Stimulated activated CD4-positive, alpha-beta T cell treated with anti-CD3 and anti-CD28 coated beads, Interleukin-1b, Interleukin-23, amount 100 ng/mL, for 4 hours (primary cell): Measurements from ENCODE around the gene STK32B.

ENCODE experiments used
- DNase-seq, 2 donors: peaks; one replicate each; pipeline ENCODE4 v3.0.0-alpha.2; 2020; ENCODE audit warnings: low read depth in 2 of 2

STK32B gene

GRCh38 chr4:5470318-5471198 is 419.3 kb downstream of the STK32B start:
- no peak for DNase-seq

GRCh38 chr4:5471206-5471605 is 419.9 kb downstream of the STK32B start:
- DNase-seq, result no peak

GRCh38 chr4:5471691-5472090 is 420.4 kb downstream of the STK32B start:
- DNase-seq, result no peak

GRCh38 chr4:5472160-5472591 is 420.9 kb downstream of the STK32B start:
- no peak for DNase-seq

- no peak for DNase-seq
Measured at GRCh38 chr4:5473125-5473524, 421.8 kb downstream of the STK32B start.

- DNase-seq, result no peak
Measured at GRCh38 chr4:5474756-5475155, 423.5 kb downstream of the STK32B start.

- DNase-seq, result no peak
Measured at GRCh38 chr4:5477613-5478012, 426.3 kb downstream of the STK32B start.

- DNase-seq, result no peak
Measured at GRCh38 chr4:5478169-5478568, 426.9 kb downstream of the STK32B start.

- DNase-seq, result no peak
Measured at GRCh38 chr4:5478697-5479096, 427.4 kb downstream of the STK32B start.

GRCh38 chr4:5479518-5480060 is 428.3 kb downstream of the STK32B start:
- no peak for DNase-seq

GRCh38 chr4:5488413-5488812 is 437.1 kb downstream of the STK32B start:
- no peak for DNase-seq

- DNase-seq, result no peak
Measured at GRCh38 chr4:5489260-5489659, 438.0 kb downstream of the STK32B start.

GRCh38 chr4:5497489-5497888 is 446.2 kb downstream of the STK32B start:
- no peak for DNase-seq

- DNase-seq, result no peak
Measured at GRCh38 chr4:5500165-5500564, 448.9 kb downstream of the STK32B start.

- DNase-seq, result no peak
Measured at GRCh38 chr4:5503336-5503936, 452.2 kb downstream of the STK32B start.

- no peak for DNase-seq
Measured at GRCh38 chr4:5504486-5504885, 453.2 kb downstream of the STK32B start.

GRCh38 chr4:5510504-5510903 is 459.2 kb downstream of the STK32B start:
- DNase-seq, result no peak

GRCh38 chr4:5511791-5512190 is 460.5 kb downstream of the STK32B start:
- DNase-seq, result no peak

- DNase-seq, result no peak
Measured at GRCh38 chr4:5515646-5516045, 464.4 kb downstream of the STK32B start.

GRCh38 chr4:5517372-5517771 is 466.1 kb downstream of the STK32B start:
- no peak for DNase-seq

GRCh38 chr4:5524446-5525299 is 473.4 kb downstream of the STK32B start:
- DNase-seq, result no peak
